HCEC 1CT (cell line): ENCODE measurements around the gene HAUS5.
"Not testable (repeated sequence)": the region's sequence is repeated elsewhere in the genome, so short reads cannot be mapped to it uniquely, and the experiment has no call there.

Experiments used
- DNase-seq: peaks from one replicate; pipeline ENCODE4 v3.0.0-alpha.2; 2017

Gene HAUS5, protein sequence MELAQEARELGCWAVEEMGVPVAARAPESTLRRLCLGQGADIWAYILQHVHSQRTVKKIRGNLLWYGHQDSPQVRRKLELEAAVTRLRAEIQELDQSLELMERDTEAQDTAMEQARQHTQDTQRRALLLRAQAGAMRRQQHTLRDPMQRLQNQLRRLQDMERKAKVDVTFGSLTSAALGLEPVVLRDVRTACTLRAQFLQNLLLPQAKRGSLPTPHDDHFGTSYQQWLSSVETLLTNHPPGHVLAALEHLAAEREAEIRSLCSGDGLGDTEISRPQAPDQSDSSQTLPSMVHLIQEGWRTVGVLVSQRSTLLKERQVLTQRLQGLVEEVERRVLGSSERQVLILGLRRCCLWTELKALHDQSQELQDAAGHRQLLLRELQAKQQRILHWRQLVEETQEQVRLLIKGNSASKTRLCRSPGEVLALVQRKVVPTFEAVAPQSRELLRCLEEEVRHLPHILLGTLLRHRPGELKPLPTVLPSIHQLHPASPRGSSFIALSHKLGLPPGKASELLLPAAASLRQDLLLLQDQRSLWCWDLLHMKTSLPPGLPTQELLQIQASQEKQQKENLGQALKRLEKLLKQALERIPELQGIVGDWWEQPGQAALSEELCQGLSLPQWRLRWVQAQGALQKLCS

DNA sequence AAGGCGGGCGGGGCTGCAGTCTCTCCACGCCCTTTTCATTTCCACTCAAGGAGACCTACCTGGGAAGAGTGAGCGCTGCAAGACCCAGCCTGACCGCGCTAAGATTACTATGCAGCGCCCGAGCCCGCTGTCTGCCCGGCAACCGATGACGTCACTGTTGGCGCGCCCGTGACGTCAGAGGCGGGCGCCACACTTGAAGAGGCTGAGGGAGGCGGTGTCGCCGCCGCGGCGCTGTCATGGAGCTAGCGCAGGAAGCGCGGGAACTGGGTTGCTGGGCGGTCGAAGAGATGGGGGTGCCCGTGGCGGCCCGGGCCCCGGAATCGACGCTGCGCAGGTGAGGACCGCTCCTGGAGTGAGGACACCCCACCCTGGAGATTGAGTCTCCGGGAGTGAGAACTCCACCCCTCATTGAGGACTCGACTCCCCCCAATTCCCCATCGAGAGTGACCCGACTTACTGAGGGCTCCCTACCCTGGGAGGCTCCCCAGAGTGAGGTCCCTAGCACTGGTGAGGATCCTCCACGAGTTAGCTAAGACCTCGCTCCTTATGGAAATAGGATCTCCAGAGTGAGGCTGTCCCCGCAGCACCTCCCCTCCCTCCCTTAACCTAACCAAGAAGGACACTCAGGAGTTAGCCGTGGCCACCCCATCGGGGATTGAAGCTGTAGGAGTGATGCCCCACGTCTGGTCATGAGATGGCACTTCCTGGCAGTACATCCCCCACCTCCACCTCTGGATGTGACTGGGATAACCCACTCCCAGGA is at the start of gene HAUS5:
Gene HAUS5 (plus strand): TSS at position 177 of the 763 bp plus-strand sequence. CDS start 60 bp downstream, at position 237.
- peak; percentile 86 for DNase-seq

DNA sequence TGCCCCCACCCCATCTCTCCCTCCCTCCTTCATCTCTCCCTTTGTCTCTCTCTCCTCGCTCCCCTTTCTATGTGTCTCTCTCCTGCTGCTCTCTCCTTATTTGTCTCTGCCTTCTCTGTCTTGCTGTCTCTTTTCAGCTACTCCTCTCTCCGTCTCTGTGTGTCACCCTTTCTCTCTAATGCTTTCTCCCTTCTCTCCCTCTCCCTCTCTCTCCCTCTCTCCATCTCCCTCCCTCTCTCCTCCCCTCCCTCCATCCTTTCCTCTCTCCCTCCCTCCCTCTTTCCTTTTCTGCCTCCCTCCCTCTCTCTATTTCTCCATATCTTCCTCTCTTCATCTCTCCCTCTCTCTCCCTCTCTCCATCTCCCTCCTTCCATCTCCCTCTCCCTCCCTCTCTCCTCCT is 49.8 kb upstream of the HAUS5 start:
- no peak for DNase-seq

DNA sequence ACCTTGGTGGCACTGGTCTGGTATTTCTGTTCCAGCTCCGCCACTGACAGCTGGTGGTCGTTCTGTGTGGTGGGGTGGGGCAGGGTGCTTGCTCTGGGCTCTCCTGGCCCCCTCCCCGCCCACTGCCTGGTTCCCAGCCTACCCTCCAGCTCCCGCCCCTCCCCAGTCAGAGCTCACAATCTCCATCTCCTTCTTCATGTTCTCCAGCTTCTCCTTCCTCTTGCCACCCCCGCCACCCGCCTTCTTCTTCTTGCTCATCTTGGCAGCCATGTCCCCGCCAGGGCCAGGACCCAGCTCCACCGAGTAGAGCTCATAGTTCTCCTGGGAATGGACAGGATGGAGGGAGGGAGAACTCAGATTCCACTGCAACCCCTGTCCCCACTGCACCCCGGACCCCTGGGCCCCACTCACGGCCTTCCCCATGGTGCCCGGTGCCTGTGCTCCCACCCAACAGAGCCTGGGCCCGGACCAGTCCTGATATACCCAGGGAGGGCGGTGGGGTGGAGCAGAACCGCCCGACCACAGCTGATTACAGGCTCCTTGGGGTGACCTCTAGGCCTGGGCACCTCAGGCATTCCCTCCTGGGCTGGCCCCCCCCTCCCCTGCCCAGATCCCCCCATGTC is 49.2 kb upstream of the HAUS5 start, which contains the start of gene ATP4A:
Gene ATP4A (minus strand): TSS at position 452 of the 623 bp plus-strand sequence. CDS start 29 bp downstream, at position 423.
- DNase-seq = no peak

DNA sequence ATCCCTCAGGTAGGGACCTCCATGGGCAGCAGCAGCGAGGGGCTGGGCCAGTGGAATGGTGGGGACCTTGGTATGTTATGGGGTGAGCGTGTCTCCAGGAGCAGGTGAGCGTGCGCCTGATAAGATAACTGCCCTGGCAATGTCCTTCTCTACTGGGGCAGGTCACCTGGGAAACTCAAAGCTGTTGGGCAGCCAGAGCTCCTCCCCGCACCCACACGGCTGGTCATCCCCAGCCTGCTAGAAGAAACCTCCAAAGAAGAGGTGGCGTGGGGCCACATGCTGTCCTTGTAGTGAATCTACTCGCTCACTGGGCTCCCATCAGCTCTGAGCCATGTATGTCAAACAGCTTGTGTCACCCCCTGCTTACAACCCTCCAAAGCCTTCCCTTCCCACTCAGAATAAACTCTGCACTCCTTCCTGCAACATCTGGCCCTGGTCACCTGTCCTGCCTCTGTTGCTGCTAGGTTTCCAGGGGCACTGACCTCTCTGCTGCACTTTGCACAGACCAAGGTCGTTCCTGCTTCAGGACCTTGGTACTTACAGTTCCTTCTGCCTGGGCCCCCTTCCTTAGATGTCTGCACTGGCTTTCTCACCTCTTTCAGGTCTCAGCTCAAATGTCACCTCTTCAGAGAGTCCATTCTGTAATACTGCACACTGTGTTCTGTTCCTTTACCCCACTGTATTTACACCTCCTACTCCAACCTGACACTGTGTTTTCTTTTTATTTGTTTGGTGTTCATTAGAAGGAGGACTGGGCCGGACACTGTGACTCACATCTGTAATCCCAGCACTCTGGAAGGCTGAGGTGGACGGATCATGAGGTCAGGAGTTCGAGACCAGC is 47.3 kb upstream of the HAUS5 start:
- DNase-seq = no peak

DNA sequence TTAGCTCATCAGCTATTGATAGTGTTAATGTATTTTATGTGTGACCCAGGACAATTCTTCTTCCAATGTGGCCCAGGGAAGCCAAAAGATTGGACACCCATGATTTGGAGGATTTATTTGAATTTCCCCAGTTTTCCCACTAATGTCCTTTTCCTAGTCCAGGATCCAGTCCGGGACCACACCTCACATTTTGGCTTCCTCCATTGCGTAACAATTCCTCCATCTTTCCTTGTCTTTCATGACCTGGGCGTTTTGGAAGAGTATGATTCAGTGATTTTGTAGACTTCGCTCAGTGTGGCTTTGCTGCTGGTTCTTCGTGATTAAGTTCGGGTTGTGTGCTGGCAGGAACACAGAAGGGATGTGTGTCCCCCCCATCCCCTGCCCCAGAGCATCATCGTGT is 45.8 kb upstream of the HAUS5 start:
- no peak for DNase-seq

DNA sequence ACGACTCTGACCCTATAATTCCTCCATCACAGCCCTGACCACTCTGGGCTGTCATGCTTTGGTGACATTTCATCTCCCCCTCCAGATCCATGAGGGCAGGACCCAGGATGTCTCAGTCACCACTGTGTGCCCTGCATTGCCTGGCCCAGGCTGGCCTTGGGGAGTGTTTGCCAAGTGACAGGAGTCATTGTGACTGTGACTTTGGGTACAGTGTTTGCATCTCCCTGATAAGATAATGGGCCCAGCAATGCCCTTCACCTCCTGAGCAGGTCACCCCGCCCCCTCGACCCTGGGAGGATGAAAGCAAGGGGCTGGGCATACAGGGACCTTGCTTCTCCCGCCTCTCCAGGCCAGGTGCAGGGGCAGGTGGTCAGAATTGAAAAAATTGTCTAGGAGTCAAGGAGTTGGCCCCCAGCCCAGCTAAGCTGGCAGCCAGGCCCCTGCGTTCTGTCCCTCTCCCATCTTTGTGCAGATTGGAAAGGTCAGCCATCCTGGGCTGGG is 43.2 kb upstream of the HAUS5 start:
- DNase-seq = no peak

DNA sequence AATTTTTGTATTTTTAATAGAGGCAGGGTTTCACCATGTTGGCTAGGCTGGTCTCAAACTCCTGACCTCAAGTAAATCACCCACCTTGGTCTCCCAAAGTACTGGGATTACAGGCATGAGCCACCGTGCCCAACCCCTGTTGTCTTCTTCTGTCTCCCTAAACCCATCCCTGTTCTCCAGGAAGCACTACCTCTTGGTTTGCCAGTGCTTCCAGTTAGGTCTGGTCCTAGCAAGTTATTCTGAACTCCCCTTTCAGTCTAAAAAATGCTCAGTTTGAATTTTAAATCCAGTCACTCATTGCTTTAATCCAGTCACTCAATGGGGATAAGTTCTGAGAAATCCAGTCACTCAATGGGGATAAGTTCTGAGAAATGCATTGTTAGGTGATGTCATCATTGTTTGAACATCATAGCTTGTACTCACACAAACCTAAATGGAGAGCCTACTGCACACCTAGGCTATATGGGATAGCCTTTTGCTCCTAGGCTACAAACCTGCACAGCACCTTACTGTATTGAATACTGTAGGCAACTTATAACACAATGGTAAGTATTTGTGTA is 41.0 kb upstream of the HAUS5 start:
- DNase-seq = no peak

DNA sequence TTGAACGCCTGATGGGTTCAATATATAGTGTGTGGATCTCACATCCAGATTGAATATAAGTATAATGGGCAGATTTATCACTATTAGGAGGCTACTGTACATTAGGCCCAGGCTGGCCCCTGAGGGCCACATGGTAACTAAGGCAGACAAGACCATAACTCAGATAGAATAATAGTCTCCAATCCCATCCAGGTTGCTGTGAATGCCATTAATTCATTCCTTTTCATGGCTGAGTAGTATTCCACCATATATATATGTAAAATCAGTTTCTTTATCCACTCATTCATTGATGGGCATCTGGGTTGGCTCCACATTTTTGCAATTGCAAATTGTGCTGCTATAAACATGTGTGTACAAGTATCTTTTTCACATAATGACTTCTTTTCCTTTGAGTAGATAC is 34.6 kb upstream of the HAUS5 start:
- no peak for DNase-seq

DNA sequence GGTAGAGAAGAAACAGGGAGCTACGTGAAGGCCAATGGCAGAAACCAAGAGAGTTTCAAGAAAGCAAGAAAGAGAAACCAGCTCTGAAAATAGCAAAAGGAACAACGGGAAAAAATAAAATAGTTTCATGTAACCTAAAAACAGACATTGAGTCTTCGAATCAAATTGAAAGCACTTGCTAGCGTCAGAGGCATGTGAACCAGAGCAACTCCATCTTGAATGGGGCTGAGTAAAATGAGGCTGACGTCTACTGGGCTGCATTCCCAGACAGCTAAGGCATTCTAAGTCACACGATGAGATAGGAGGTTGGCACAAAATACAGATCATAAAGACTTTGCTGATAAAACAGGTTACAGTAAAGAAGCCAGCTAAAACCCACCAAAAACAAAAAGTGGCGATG is 33.8 kb upstream of the HAUS5 start:
- DNase-seq = no peak

DNA sequence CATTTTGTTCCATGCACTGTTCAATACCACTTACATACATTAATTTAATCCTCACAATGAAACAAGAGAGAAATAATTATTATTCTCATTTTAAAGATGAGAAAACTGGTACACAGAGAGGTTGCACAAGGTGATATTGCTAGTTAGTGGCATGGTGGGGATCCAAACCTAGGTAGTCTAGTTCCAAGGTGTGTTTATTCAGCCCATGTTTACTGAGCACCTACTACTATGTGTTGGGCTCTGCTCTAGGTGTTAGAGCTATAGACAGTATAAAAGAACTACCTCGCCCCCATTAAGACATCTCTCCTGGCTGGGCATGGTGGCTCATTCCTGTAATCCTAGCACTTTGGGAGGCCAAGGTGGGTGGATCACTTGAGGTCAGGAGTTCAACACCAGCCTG is 29.8 kb upstream of the HAUS5 start:
- no peak for DNase-seq

DNA sequence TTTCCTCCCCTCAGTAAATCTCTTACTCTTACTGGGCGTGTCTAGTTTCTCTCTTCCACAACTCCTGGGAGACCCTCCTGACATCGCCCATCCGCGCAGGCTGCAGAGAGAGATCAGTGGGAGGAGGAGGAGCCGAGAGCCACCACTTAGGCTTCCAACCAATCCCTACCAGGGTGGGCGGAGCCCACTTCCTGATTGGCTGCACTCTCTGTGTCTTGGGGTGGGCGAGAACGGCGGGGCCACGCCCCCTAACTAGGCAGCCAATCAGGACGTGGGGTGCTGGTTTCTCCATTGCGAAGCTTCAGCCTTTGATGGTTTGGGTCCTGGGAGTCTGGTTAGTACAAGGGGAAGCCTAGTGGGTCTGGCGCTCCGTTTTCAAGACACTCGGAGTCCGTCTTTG is 26.7 kb upstream of the HAUS5 start, which contains the start of gene PMIS2:
Gene PMIS2 (plus strand): TSS at position 326 of the 400 bp plus-strand sequence. CDS start 87 bp downstream, outside the sequence.
- DNase-seq = no peak

DNA sequence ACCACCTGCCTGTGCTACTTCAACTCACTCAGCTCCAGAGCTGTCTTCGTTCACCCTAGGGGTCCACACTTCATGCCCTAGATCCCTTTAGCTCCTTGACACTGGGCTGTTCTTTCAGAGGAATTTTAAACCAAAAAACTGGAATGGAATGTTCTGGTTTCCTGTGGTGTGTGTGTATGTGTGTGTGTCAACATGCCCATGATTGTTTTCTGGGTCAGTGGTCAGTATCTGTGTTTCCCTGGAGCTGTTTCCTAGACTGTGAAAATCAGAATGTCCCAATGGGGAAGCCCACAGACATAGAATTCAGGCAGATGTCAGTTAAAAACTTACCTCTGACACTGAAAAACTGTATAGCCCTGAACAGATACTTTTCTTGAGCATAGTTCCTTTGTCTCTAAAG is 25.2 kb upstream of the HAUS5 start:
- DNase-seq = no peak

DNA sequence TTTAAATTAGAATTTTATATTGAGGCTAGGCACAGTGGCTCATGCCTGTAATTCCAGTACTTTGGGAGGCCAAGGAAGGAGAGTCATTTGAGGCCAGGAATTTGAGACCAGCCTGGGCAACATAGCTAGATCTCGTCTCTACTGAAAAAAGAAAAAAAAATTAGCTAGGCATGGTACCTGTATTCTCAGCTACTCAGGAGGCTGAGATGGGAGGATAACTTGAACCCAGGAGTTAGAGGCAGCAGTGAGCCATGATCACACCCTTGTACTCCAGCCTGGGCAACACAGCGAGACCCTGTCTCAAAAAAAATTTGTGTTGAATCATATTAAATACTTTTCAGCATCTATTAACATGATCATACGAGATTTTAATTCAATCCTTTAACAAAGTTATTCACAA is 21.7 kb upstream of the HAUS5 start:
- DNase-seq = no peak

DNA sequence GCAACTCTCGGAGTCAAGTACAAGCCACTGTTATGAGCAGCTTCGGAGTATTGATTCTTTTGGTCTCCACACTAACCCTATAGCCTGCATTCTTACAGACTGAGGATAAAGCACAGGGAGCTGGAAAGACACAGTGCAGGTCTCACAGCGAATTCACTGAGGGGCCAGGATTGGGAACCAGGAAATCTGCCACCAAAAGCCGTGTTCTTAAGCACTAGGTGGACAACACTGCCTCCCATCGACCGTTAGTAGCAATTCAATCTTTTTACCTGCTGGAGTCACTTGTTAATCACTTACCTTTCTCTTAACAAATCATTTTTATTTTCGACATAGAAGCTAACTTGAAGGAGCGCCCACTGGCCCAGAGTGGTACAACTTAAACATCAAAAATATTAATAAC is 20.3 kb upstream of the HAUS5 start:
- peak; percentile 15 for DNase-seq

DNA sequence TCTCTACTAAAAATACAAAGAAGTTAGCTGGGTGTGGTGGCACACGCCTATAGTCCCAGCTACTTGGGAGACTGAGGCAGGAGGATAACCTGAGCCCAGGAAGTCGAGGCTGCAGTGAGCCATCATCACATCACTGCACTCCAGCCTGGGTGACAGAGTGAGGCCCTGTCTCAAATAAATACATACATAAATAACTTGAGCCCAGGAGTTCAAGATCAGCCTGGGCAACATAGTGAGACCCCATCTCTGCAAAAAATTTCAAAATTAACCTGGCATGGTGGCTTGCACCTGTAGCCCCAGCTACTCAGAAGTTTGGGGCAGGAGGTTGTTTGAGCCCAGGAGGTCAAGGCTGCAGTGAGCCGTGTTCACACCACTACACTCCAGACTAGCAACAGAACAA is 17.5 kb upstream of the HAUS5 start:
- not testable (repeated sequence) for DNase-seq

DNA sequence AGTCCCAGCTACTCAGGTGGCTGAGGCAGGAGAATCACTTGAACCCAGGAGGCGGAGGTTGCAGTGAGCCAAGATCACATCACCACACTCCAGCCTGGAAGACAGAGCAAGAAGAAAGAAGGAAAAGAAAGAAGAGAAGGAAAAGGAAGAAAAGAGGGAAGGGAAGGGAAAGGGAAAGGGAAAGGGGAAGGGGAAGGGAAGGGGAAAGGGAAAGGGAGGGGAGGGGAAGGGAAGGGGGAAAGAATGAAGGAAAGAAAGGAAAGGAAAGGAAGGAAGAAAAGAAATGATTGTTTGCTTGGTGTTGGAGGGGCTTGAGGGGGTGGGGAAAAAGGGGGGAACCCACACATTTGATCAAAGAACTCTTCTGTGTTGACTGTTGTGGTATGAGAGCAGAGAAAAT is 16.6 kb upstream of the HAUS5 start:
- DNase-seq = no peak

DNA sequence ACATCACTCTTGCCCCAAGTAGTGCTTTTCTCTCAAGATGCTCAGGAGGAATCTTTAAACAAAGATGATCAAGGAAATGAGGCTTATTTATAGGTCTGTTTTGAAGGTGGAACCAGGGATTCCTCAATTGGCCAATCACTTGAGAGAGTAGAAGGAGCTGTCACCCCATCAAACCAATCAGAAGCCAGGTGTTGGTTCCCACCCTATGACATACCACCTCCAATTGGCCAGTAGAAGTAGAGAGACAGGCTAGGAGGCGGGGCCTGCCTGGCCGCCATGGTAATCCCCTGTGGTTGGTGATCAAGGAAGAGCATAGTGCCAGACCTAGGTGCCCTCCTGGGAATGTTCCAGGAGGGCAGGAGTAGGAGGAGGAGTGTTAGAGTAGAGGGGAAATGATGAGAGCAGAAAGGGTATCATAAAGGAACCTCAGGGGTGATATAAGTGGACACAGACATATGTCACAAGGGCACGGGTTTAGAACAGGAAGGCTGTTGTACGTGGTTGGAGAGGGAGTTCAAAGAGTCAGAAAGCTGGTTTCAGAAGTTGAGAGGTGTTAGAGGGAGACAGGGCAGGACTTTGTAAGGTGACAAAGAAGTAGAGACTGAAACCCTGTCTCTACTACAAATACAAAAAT is 16.1 kb upstream of the HAUS5 start:
- no peak for DNase-seq

DNA sequence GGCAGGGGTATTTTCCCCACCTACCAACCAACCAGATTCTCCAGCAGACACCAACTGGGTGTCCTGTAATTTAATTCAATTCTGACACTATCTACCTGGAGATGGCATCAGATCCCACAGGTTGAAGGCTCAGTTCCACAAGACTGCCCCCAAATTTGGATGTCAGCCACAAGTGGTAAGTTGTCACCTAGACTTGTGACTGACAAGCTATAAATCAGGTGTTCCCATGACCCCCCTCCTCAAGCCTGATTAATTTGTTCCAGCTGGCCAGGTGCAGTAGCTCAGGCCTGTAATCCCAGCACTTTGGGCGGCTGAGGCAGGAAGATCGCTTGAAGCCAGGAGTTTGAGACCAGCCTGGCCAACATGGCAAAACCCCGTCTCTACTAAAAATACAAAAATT is 10.6 kb upstream of the HAUS5 start:
- DNase-seq = no peak

DNA sequence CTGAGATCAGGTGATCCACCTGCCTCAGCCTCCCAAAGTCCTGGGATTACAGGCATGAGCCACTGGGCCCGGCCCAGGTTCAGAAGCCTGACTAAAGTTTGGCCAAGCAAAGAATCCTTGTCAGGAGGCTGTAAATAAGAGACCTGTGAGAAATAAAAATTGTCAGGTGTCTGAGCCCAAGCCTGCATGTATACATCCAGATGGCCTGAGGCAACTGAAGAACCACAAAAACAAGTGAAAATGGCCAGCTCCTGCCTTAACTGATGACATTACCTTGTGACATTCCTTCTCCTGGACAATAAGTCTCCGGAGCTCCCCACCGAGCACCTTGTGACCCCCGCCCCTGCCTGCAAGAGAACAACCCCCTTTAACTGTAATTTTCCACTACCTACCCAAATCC is 8.1 kb upstream of the HAUS5 start:
- DNase-seq = not testable (repeated sequence)

DNA sequence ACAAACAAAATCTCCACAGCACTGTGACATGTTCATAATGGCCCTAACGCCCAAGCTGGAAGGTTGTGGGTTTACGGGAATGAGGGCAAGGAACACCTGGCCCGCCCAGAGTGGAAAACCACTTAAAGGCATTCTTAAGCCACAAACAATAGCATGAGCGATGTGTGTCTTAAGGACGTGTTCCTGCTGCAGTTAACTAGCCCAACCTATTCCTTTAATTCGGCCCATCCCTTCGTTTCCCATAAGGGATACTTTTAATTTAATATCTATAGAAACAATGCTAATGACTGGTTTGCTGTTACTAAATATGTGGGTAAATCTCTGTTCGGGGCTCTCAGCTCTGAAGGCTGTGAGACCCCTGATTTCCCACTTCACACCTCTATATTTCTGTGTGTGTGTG is 5.4 kb upstream of the HAUS5 start:
- DNase-seq = not testable (repeated sequence)

DNA sequence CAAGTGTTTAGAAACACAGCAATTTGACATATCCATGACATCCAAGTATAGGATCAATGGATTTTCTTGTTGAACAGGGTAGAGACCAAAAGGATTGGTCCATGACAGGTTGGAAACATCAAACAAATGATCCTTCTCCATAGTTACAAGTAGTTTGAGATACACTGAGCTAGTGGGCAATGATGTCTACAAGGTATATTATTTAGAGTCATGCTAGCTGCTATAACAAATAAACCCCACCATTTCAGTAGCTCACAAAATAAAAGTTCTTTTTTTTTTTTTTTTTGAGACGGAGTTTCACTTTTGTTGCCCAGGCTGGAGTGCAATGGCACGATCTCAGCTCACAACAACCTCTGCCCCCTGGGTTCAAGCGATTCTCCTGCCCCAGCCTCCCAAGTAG is 4.9 kb upstream of the HAUS5 start:
- no peak for DNase-seq
